Neural progenitor cell (in vitro differentiated cells): ENCODE data around the gene DIS3L2.
"Not testable (repeated sequence)": the region's sequence is repeated elsewhere in the genome, so short reads cannot be mapped to it uniquely, and the experiment has no call there.

Experiments
- EZH2 ChIP-seq: fragments of 200-600 bp; sonication (generic); IDR thresholded peaks from 2 replicates; pipeline ENCODE4 v1.6.1; 2017; ENCODE audit warnings: antibody characterized with exemption, mild to moderate bottlenecking, moderate library complexity
- TF ChIP-seq, protein P1 (sequence below): fragments of 200-600 bp; sonication (generic); IDR thresholded peaks from 2 replicates; pipeline ENCODE4 v1.5.1; 2017; ENCODE audit warnings: antibody characterized with exemption, mild to moderate bottlenecking

DNA sequence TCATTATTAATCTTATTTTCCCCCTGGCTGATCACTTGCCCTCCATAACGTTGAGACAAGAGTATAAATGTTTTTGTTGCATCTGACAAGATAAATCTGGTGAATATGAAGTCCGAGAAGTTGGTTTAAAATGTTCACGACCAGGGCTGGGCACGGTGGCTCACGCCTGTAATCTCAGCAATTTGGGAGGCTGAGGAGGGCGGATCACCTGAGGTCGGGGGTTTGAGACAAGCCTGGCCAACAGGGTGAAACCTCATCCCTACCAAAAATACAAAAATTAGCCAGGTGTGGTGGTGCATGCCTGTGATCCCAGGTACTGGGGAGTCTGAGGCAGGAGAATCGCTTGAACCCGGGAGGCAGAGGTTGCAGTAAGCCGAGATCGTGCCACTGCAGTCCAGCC lies 14.4 kb upstream of the DIS3L2 start:
- TF ChIP-seq, protein P1, sequence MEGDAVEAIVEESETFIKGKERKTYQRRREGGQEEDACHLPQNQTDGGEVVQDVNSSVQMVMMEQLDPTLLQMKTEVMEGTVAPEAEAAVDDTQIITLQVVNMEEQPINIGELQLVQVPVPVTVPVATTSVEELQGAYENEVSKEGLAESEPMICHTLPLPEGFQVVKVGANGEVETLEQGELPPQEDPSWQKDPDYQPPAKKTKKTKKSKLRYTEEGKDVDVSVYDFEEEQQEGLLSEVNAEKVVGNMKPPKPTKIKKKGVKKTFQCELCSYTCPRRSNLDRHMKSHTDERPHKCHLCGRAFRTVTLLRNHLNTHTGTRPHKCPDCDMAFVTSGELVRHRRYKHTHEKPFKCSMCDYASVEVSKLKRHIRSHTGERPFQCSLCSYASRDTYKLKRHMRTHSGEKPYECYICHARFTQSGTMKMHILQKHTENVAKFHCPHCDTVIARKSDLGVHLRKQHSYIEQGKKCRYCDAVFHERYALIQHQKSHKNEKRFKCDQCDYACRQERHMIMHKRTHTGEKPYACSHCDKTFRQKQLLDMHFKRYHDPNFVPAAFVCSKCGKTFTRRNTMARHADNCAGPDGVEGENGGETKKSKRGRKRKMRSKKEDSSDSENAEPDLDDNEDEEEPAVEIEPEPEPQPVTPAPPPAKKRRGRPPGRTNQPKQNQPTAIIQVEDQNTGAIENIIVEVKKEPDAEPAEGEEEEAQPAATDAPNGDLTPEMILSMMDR: not testable (repeated sequence)
- not testable (repeated sequence) for TF ChIP-seq EZH2
